Islet precursor cell (in vitro differentiated cells): ENCODE results near the gene STK16.
A peak's percentile ranks its signal among the peaks of the same experiment; 100 is the strongest.
"Not testable (repeated sequence)": the region's sequence is repeated elsewhere in the genome, so short reads cannot be mapped to it uniquely, and the experiment has no call there.

Experiments
- DNase-seq: peaks from one replicate; pipeline ENCODE4 v3.0.0-alpha.2; 2018

Gene STK16

GRCh38 chr2:219245148-219245898 is at the start of gene STK16, which contains the start of gene GLB1L:
Gene STK16 (plus strand): TSS chr2:219245479. CDS start chr2:219246000, 521 bp downstream.
Gene GLB1L (minus strand): TSS chr2:219245444. CDS start chr2:219243573, 1,871 bp downstream.
- DNase-seq: peak; percentile 97

- no peak for DNase-seq
Measured at GRCh38 chr2:219197388-219197787, 47.9 kb upstream of the STK16 start.

GRCh38 chr2:219198974-219199373 is 46.3 kb upstream of the STK16 start:
- DNase-seq: no peak

- DNase-seq: no peak
Measured at GRCh38 chr2:219199470-219200211, 45.6 kb upstream of the STK16 start.

- DNase-seq: not testable (repeated sequence)
Measured at GRCh38 chr2:219200502-219201326, 44.6 kb upstream of the STK16 start.

GRCh38 chr2:219201331-219201730 is 43.9 kb upstream of the STK16 start:
- not testable (repeated sequence) for DNase-seq

GRCh38 chr2:219204425-219205164 is 40.7 kb upstream of the STK16 start:
- DNase-seq: no peak

GRCh38 chr2:219205165-219205538 is 40.1 kb upstream of the STK16 start:
- no peak for DNase-seq

GRCh38 chr2:219205981-219206327 is 39.3 kb upstream of the STK16 start:
- DNase-seq: no peak

GRCh38 chr2:219206328-219207133 is 38.7 kb upstream of the STK16 start, which contains the start of gene ZFAND2B:
Gene ZFAND2B (plus strand): TSS chr2:219206782. CDS start chr2:219206988, 206 bp downstream.
- DNase-seq: peak; percentile 96

- DNase-seq: no peak
Measured at GRCh38 chr2:219207134-219207883, 38.0 kb upstream of the STK16 start.

- DNase-seq: no peak
Measured at GRCh38 chr2:219207884-219208740, 37.2 kb upstream of the STK16 start.

- DNase-seq: no peak
Measured at GRCh38 chr2:219209236-219210195, 35.8 kb upstream of the STK16 start.

- DNase-seq: no peak
Measured at GRCh38 chr2:219210196-219210885, 34.9 kb upstream of the STK16 start.

GRCh38 chr2:219210886-219211362 is 34.4 kb upstream of the STK16 start:
- no peak for DNase-seq

GRCh38 chr2:219213026-219213415 is 32.3 kb upstream of the STK16 start:
- DNase-seq: no peak

GRCh38 chr2:219213486-219214071 is 31.7 kb upstream of the STK16 start:
- DNase-seq: no peak
